Epithelial cell of esophagus (primary cell): ENCODE data around the gene FAM200B.
A peak's percentile ranks its signal among the peaks of the same experiment; 100 is the strongest.

Experiments used
- DNase-seq: peaks from one replicate; pipeline ENCODE4 v3.0.0; 2010; ENCODE audit warnings: low read depth
- H3K4me3 ChIP-seq: 2 replicates; pipeline ENCODE4 v1.5.1; 2011; ENCODE audit warnings: mild to moderate bottlenecking, low read length, control low read depth
- TF ChIP-seq, protein P1 (sequence below): IDR thresholded peaks from 2 replicates; pipeline ENCODE4 v1.5.1; 2011; ENCODE audit warnings: low read depth, mild to moderate bottlenecking, low read length, control low read depth, inconsistent platforms; ENCODE audit not compliant: insufficient read depth; ENCODE audit errors: missing control alignments

FAM200B gene

GRCh38 chr4:15668566-15669435 lies 12.8 kb upstream of the FAM200B start:
- TF ChIP-seq, protein P1, sequence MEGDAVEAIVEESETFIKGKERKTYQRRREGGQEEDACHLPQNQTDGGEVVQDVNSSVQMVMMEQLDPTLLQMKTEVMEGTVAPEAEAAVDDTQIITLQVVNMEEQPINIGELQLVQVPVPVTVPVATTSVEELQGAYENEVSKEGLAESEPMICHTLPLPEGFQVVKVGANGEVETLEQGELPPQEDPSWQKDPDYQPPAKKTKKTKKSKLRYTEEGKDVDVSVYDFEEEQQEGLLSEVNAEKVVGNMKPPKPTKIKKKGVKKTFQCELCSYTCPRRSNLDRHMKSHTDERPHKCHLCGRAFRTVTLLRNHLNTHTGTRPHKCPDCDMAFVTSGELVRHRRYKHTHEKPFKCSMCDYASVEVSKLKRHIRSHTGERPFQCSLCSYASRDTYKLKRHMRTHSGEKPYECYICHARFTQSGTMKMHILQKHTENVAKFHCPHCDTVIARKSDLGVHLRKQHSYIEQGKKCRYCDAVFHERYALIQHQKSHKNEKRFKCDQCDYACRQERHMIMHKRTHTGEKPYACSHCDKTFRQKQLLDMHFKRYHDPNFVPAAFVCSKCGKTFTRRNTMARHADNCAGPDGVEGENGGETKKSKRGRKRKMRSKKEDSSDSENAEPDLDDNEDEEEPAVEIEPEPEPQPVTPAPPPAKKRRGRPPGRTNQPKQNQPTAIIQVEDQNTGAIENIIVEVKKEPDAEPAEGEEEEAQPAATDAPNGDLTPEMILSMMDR = no peak
- no peak for DNase-seq
- no peak overlapping the region for H3K4me3 ChIP-seq

GRCh38 chr4:15670576-15670975 lies 11.1 kb upstream of the FAM200B start:
- TF ChIP-seq, protein P1 = no peak
- no peak for DNase-seq
- H3K4me3 ChIP-seq = no peak overlapping the region

- no peak overlapping the region for H3K4me3 ChIP-seq
- peak; percentile 51 for DNase-seq
- TF ChIP-seq, protein P1 = no peak
These were observed 9.5 kb upstream of the FAM200B start for GRCh38 chr4:15672101-15672500.

GRCh38 chr4:15673337-15673736 lies 8.3 kb upstream of the FAM200B start:
- no peak overlapping the region for H3K4me3 ChIP-seq
- TF ChIP-seq, protein P1 = no peak
- no peak for DNase-seq

DNA sequence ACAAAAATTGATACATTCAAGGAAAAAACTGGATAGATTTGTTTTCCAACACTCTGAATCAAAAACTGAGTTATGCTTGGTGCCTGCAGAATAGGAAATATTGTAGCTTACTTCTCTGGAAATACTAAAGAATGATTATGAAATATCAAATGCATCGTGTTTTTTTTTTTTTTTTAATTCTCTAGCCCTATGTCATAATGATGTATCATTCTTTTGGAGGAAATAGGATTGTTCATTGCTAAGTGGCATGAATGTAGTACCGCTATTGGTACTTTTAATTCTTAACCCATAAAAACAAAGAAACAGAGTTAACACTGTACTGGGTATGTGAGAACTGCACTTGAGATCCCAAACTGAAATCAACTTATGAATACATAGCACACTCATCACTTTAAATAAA lies 7.6 kb upstream of the FAM200B start:
- no peak overlapping the region for H3K4me3 ChIP-seq
- TF ChIP-seq, protein P1 = no peak
- DNase-seq = no peak

GRCh38 chr4:15674926-15675325 lies 6.7 kb upstream of the FAM200B start:
- TF ChIP-seq, protein P1 = no peak
- DNase-seq = no peak
- no peak overlapping the region for H3K4me3 ChIP-seq

DNA sequence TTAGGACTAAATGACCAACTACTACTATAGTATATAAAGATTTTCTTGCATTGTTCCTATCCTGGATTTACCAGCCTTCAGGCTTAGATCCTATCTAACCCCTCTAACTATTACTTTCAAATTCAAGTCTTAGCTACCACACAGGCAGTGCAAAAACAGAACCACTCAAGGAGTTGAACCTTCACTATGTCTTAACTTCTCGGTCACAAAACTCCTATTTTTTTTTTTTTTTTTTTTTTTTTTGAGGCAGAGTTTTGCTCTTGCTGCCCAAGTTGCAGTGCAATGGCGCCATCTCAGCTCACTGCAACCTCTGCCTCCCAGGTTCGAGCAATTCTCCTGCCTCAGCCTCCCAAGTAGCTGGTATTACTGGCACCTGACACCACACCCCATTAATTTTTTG lies 6.3 kb upstream of the FAM200B start:
- TF ChIP-seq, protein P1 = no peak
- H3K4me3 ChIP-seq = no peak overlapping the region
- no peak for DNase-seq
